HepG2 (cell line): ENCODE measurements around the gene MRPL50. TPM values are rescaled to one million over a fixed set of nuclear protein-coding genes. Genes with fewer than 3 reads are reported as not detected.

Source experiments
- ATF7 ChIP-seq, 2 experiments: fragments of 450-650 bp in 1 of 2; sonication (generic) in 1 of 2; formaldehyde crosslinking in 1 of 2; IDR thresholded peaks; 2 replicates each; pipeline versions ENCODE4 v1.4.0 to v1.6.1; 2016 to 2020; ENCODE audit warnings: antibody characterized with exemption in 1 of 2, mild to moderate bottlenecking in 1 of 2, missing genetic modification reagents in 1 of 2
- CREB3 ChIP-seq: sonication (generic); formaldehyde crosslinking; IDR thresholded peaks from 2 replicates; pipeline ENCODE4 v1.5.0; 2020; ENCODE audit warnings: missing genetic modification reagents
- E2F1 ChIP-seq: sonication (generic); formaldehyde crosslinking; IDR thresholded peaks from 2 replicates; pipeline ENCODE4 v1.5.0; 2020; ENCODE audit warnings: missing genetic modification reagents
- ETV6 ChIP-seq: sonication (generic); formaldehyde crosslinking; conservative IDR thresholded peaks from 2 replicates; pipeline ENCODE4 v1.4.0; 2020; ENCODE audit warnings: missing genetic modification reagents
- GPN1 ChIP-seq: sonication (generic); formaldehyde crosslinking; IDR thresholded peaks from 2 replicates; pipeline ENCODE4 v1.5.1; 2020; ENCODE audit warnings: missing genetic modification reagents, borderline replicate concordance
- GTF2F1 ChIP-seq: fragments of 150-350 bp; IDR thresholded peaks from 2 replicates; pipeline ENCODE4 v1.6.1; 2014; ENCODE audit warnings: low read length
- GZF1 ChIP-seq: sonication (generic); formaldehyde crosslinking; IDR thresholded peaks from 2 replicates; pipeline ENCODE4 v1.5.1; 2020; ENCODE audit warnings: mild to moderate bottlenecking, missing genetic modification reagents
- HNF4G ChIP-seq, 2 experiments: sonication (generic) in 1 of 2; formaldehyde crosslinking in 1 of 2; IDR thresholded peaks; 2 replicates each; pipeline versions ENCODE4 v1.4.0 to v1.6.1; 2011 to 2020; ENCODE audit warnings: borderline replicate concordance in 2 of 2, low read depth in 2 of 2, mild to moderate bottlenecking in 2 of 2, low read length in 1 of 2, missing genetic modification reagents in 1 of 2, moderate library complexity in 1 of 2
- IKZF5 ChIP-seq: IDR thresholded peaks from 2 replicates; pipeline ENCODE4 v1.6.1; 2018; ENCODE audit warnings: missing genetic modification reagents, mild to moderate bottlenecking, missing compliant biosample characterization
- JUN ChIP-seq: sonication (generic); formaldehyde crosslinking; IDR thresholded peaks from 2 replicates; pipeline ENCODE4 v1.4.0; 2020; ENCODE audit warnings: mild to moderate bottlenecking, missing genetic modification reagents
- JUNB ChIP-seq: sonication (generic); formaldehyde crosslinking; IDR thresholded peaks from 2 replicates; pipeline ENCODE4 v1.8.0; 2022; ENCODE audit warnings: missing genetic modification reagents, mild to moderate bottlenecking, borderline replicate concordance
- PAF1 ChIP-seq: IDR thresholded peaks from 2 replicates; pipeline ENCODE4 v1.6.1; 2016; ENCODE audit warnings: missing genetic modification reagents, missing compliant biosample characterization
- TEAD3 ChIP-seq: optimal IDR thresholded peaks from 2 replicates; pipeline ENCODE3; 2016; ENCODE audit warnings: borderline replicate concordance
- ZBTB39 ChIP-seq: sonication (generic); formaldehyde crosslinking; IDR thresholded peaks from 2 replicates; pipeline ENCODE4 v1.5.0; 2020; ENCODE audit warnings: missing genetic modification reagents
- ZBTB42 ChIP-seq: sonication (generic); formaldehyde crosslinking; IDR thresholded peaks from 2 replicates; pipeline ENCODE4 v1.5.0; 2020; ENCODE audit warnings: mild to moderate bottlenecking, missing genetic modification reagents
- ZKSCAN8 ChIP-seq: IDR thresholded peaks from 2 replicates; pipeline ENCODE4 v1.6.1; 2016; ENCODE audit warnings: borderline replicate concordance, missing genetic modification reagents, missing compliant biosample characterization
- ZNF501 ChIP-seq: sonication (generic); formaldehyde crosslinking; IDR thresholded peaks from 2 replicates; pipeline ENCODE4 v1.5.1; 2020; ENCODE audit warnings: mild to moderate bottlenecking, moderate library complexity, missing genetic modification reagents
- ZNF646 ChIP-seq: sonication (generic); formaldehyde crosslinking; IDR thresholded peaks from 2 replicates; pipeline ENCODE4 v1.9.0; 2021; ENCODE audit warnings: mild to moderate bottlenecking, missing genetic modification reagents
- polyA plus RNA-seq, 8 experiments: library from polyadenylated mRNA; depleted of rRNA in 3 of 8; stranded (reverse) in 7 of 8; unstranded in 1 of 8; fragments of >200 nt; fragmentation: Illumina TruSeq in 4 of 8; extraction: Trizol in 4 of 8; gene quantifications; 2 replicates each; pipeline versions ENCODE4 v1.2.1 to v1.2.3, GENCODE V29; 2011 to 2016; ENCODE audit warnings: low read depth in 4 of 8, missing spikeins in 1 of 8, mixed read lengths in 1 of 8; ENCODE audit not compliant: insufficient read depth in 1 of 8
- total RNA-seq, 5 experiments: library from RNA; depleted of rRNA; stranded (reverse); fragments of >200 nt; fragmentation: Illumina TruSeq; extraction: Trizol; gene quantifications; 2 replicates each; pipeline ENCODE4 v1.2.3, GENCODE V29; 2016; ENCODE audit warnings: low read depth in 1 of 5

MRPL50 gene
- total and polyA plus RNA-seq, 2 of the 13 experiments (the other 11 are each of a cell fraction or from before 2014, with no cell fraction given), result 37.1 to 70.0 TPM

- TF ChIP-seq CREB3 (CRISPR knock-in tag) (no peak), ATF7 (IDR thresholded peaks at IDR 0.05) (no peak), ATF7 (CRISPR knock-in tag; IDR thresholded peaks at IDR 0.05) (no peak), ZNF646 (CRISPR knock-in tag) (peak; percentile 21; the same call in 1 of the 2 replicates), ZKSCAN8 (CRISPR knock-in tag) (peak; percentile 71; the same call in 1 of the 2 replicates), ZBTB42 (CRISPR knock-in tag) (no peak), ZNF501 (CRISPR knock-in tag) (peak; percentile 36; the same call in 1 of the 2 replicates), TEAD3 (CRISPR knock-in tag) (peak; percentile 76), JUN (no peak), E2F1 (CRISPR knock-in tag) (peak; percentile 18; the same call in 1 of the 2 replicates), PAF1 (no peak), GZF1 (CRISPR knock-in tag) (no peak), HNF4G (IDR thresholded peaks at IDR 0.05; ENCODE audit: borderline replicate concordance, low read depth, low read length) (peak; percentile 83), HNF4G (CRISPR knock-in tag; IDR thresholded peaks at IDR 0.05; ENCODE audit: borderline replicate concordance, low read depth) (no peak; the same call in 1 of the 2 replicates), IKZF5 (CRISPR knock-in tag) (0 out of 2 replicates have a peak, but pooled peaks have one; percentile 43), ZBTB39 (no peak), ETV6 (no peak), GPN1 (CRISPR knock-in tag) (no peak), JUNB (CRISPR knock-in tag) (no peak), GTF2F1 (no peak)
Observed at GRCh38 chr9:101421653-101422065, 23.2 kb upstream of the MRPL50 start (continued).
